WERI-Rb-1 (cell line): Measurements from ENCODE around the gene FBXO10.
A peak's percentile ranks its signal among the peaks of the same experiment; 100 is the strongest.
"Not testable (repeated sequence)": the region's sequence is repeated elsewhere in the genome, so short reads cannot be mapped to it uniquely, and the experiment has no call there.

Experiments
- DNase-seq: peaks from one replicate; pipeline ENCODE4 v3.0.0-alpha.2; 2020
- H3K27ac ChIP-seq: fragments of 250-450 bp; sonication (Bioruptor Pico); 2 replicates; pipeline ENCODE4 v1.5.1; 2020; ENCODE audit warnings: mild to moderate bottlenecking, moderate library complexity
- H3K27me3 ChIP-seq: fragments of 250-450 bp; sonication (Bioruptor Pico); 2 replicates; pipeline ENCODE4 v1.5.1; 2021; ENCODE audit warnings: mild to moderate bottlenecking, low read depth, moderate library complexity; ENCODE audit not compliant: insufficient read depth, severe bottlenecking
- H3K36me3 ChIP-seq: fragments of 250-450 bp; sonication (Bioruptor Pico); 2 replicates; pipeline ENCODE4 v1.5.1; 2020; ENCODE audit warnings: mild to moderate bottlenecking, moderate library complexity
- H3K4me3 ChIP-seq: 2 replicates; pipeline ENCODE4 v1.5.1; 2011; ENCODE audit warnings: low read depth, mild to moderate bottlenecking, control low read depth, low read length
- H3K9me3 ChIP-seq: fragments of 250-450 bp; sonication (Bioruptor Pico); 2 replicates; pipeline ENCODE4 v1.5.1; 2021; ENCODE audit warnings: mild to moderate bottlenecking, moderate library complexity; ENCODE audit not compliant: severe bottlenecking
- TF ChIP-seq, protein P1 (sequence below): IDR thresholded peaks from 2 replicates; pipeline ENCODE4 v1.5.1; 2011; ENCODE audit warnings: low read depth, mild to moderate bottlenecking, control low read depth, inconsistent platforms, low read length

FBXO10 gene

DNA sequence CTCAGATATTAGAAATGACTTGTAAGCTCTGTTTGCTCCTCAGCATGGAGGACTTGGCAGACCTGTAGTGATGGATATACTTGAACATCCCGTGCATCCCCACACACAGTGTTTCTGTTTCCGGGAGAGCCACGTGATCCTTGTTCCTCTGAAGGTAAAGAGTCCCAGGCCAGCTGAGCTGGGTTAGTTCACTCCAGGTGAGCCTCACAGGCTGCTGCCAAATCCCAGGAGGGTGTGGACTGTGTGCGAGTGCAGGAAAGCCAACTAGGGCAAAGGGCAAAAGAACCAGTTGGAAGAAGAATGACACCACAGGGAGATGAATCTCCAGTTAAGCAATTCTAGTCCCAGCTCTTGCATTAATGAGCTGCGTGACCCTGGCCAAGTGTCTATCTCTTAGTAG is 26.6 kb upstream of the FBXO10 start:
- TF ChIP-seq, protein P1, sequence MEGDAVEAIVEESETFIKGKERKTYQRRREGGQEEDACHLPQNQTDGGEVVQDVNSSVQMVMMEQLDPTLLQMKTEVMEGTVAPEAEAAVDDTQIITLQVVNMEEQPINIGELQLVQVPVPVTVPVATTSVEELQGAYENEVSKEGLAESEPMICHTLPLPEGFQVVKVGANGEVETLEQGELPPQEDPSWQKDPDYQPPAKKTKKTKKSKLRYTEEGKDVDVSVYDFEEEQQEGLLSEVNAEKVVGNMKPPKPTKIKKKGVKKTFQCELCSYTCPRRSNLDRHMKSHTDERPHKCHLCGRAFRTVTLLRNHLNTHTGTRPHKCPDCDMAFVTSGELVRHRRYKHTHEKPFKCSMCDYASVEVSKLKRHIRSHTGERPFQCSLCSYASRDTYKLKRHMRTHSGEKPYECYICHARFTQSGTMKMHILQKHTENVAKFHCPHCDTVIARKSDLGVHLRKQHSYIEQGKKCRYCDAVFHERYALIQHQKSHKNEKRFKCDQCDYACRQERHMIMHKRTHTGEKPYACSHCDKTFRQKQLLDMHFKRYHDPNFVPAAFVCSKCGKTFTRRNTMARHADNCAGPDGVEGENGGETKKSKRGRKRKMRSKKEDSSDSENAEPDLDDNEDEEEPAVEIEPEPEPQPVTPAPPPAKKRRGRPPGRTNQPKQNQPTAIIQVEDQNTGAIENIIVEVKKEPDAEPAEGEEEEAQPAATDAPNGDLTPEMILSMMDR, result no peak
- H3K9me3 ChIP-seq, result no peaks in the 10 kb centered on the region
- no peak overlapping the region for H3K27ac ChIP-seq
- no peaks in the 10 kb centered on the region for H3K36me3 ChIP-seq
- DNase-seq, result no peak
- H3K4me3 ChIP-seq, result no peak overlapping the region
- no peaks in the 10 kb centered on the region for H3K27me3 ChIP-seq

DNA sequence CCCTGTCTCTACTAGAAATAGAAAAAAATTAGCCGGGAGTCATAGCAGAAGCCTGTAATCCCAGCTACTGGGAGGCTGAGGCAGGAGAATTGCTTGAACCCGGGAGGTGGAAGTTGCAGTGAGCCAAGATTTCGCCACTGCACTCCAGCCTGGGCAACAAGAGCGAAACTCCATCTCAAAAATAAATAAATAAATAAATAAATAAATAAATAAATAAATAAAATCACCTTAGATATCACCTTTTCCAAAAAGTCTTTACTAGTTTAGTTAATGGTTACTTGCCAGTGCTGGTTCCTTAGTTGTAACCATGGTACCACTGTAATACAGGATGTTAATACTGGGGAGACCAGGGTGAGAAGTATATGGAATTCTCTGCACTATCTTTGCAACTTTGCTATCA is 25.9 kb upstream of the FBXO10 start:
- H3K36me3 ChIP-seq, H3K9me3 ChIP-seq, H3K27me3 ChIP-seq, DNase-seq, H3K4me3 ChIP-seq, H3K27ac ChIP-seq: not testable (repeated sequence)

DNA sequence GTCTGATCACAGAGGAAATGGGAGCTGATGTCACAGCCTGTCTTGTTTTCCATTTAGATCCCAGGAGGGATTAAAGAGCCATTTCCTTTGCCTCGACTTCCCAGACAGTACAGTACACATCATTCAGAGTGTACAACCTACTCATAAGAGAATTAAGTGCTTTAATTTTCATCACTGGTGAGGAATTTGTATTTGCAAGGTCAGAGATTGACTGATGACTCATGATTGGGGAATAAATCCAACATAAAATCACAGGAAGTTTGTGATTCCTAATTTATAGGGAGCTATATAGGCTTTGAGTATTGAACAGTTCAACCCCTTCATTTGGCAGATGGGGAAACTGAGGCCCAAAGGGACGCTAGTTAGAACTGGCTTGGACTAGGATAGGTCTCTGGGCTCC is 20.3 kb upstream of the FBXO10 start:
- Histone ChIP-seq H3K36me3 (peaks cover 2% of the 10 kb centered on the region; the same call in 1 of the 2 replicates), H3K27ac (no peak overlapping the region), H3K27me3 (no peaks in the 10 kb centered on the region), H3K9me3 (no peaks in the 10 kb centered on the region), H3K4me3 (no peak overlapping the region)
- TF ChIP-seq, protein P1, result no peak
- no peak for DNase-seq

DNA sequence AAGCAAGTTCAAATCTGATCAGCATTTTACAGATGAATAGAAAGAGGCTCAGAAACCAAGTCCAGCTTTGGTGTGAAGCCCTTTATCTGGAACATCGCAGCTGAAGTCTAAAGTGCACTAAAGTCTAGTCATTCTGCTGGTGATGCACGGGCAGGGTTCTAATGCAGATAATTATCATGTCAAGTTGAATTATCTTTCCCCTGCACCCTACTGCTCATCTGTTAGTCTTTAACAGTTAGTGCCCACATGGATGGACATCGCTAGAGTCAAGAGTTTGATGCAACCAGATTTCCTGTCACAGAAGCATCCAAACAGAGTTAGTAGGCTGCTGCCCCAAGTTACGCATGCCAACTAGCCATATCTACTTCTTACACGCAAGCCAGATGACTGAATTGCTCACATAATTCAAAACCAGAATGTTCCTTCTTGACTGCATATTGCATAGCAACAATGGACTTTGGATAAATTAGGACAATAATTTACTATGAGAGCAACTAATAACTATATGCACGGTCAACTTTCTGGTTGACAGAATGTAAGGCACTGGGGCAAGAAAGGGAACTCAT is 17.8 kb upstream of the FBXO10 start:
- TF ChIP-seq, protein P1, result no peak
- no peak overlapping the region for H3K4me3 ChIP-seq

DNA sequence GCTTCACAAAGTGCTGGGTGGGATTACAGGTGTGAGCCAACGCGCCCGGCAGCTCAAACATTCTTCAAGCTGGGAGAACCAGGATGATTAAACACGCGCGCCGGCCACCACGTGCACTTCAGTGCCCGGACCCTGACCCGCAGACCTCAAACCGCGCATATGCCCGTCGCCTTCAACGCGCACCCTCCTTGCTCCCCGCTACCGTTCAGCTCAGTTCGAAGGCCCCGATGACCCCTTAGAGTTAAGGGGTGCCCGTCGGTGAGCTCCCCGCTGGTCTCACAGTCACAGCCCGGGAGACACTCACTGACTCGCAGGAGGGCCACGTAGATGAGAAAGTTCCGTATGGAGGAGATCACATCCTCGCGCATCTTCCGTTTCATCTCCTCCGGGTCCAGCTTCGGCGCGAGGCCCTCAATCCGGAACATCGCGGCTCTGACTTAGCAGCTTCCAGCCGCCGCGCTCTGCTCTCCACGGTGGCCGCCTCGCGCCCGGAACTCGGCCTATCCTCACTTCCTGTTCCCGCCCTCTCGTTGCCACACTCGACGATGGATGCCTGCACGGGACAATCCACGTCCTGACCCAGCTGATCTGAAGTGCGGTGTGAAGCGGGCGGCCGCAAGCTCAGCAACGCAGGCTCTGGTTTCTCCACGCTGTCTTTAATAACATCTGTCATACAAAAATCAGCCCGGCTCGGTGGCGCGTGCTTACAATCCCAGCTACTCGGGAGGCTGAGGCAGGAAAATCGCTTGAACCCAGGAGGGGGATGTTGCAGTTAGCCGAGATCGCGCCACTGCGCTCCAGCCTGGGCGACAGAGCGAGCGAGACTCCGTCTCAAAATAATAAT is 16.1 kb upstream of the FBXO10 start, which contains the start of gene TOMM5:
TOMM5 (minus strand) TSS at position 490 of the 844 bp plus-strand sequence; CDS start at position 425, 65 bp downstream.
- peaks cover 43% of the 10 kb centered on the region for H3K36me3 ChIP-seq
- H3K27ac ChIP-seq, result peak within 1 kb of the TSS; percentile 93
- no peaks in the 10 kb centered on the region for H3K27me3 ChIP-seq
- peak within 1 kb of the TSS; percentile 94 for H3K4me3 ChIP-seq
- DNase-seq, result peak; percentile 95
- TF ChIP-seq, protein P1, result no peak
- H3K9me3 ChIP-seq, result no peaks in the 10 kb centered on the region

More for the DNA sequence above, 17.8 kb upstream of the FBXO10 start:
- no peak overlapping the region for H3K27ac ChIP-seq
- DNase-seq, result no peak
- no peaks in the 10 kb centered on the region for H3K9me3 ChIP-seq
- H3K27me3 ChIP-seq, result no peaks in the 10 kb centered on the region
- peaks cover 26% of the 10 kb centered on the region for H3K36me3 ChIP-seq

DNA sequence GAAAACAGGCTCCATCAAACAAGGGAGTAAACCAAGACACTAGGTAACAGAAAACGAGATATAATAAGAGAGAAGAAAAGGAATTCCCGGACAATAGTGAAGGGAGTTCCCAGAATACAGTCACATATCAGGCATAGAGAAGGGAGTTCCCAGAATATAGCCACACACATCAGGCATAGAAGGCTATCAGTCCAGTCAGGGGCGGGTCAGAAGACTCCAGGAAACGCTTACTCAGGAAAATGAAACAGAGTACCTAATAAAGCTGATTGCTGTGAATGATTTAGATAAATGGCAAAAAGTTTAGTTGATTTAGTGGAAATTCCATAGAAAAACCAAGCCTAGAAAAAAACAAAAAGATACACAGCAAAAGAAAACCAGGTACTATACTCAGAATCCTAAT is 11.3 kb upstream of the FBXO10 start:
- DNase-seq, result no peak
- Histone ChIP-seq H3K4me3 (no peak overlapping the region), H3K36me3 (peaks cover 91% of the 10 kb centered on the region), H3K27me3 (no peaks in the 10 kb centered on the region), H3K9me3 (no peaks in the 10 kb centered on the region), H3K27ac (no peak overlapping the region)
- TF ChIP-seq, protein P1, result no peak
